K562 (cell line): ENCODE data around the gene OR2F1. TPM values are rescaled to one million over a fixed set of nuclear protein-coding genes. Genes with fewer than 3 reads are reported as not detected.

Experiments used
- ARID2 ChIP-seq: fragments of 450-650 bp; IDR thresholded peaks from 2 replicates; pipeline ENCODE4 v1.6.1; 2017; ENCODE audit warnings: antibody characterized with exemption, mild to moderate bottlenecking
- ATF1 ChIP-seq, 2 experiments: fragments of 450-650 bp in 1 of 2; IDR thresholded peaks; 2 replicates each; pipeline ENCODE4 v1.6.1; 2016; ENCODE audit warnings: missing compliant biosample characterization in 1 of 2, missing genetic modification characterization in 1 of 2
- BCL6 ChIP-seq: fragments of 250-450 bp; sonication (Bioruptor Pico); IDR thresholded peaks from 2 replicates; pipeline ENCODE4 v1.4.0; 2020
- CC2D1A ChIP-seq: fragments of 450-650 bp; IDR thresholded peaks from 2 replicates; pipeline ENCODE4 v1.6.1; 2017; ENCODE audit warnings: mild to moderate bottlenecking
- CHCHD3 ChIP-seq: fragments of 250-450 bp; sonication (Bioruptor Pico); IDR thresholded peaks from 2 replicates; pipeline ENCODE4 v2.1.2; 2022; ENCODE audit warnings: mild to moderate bottlenecking
- EP400 ChIP-seq: fragments of 450-650 bp; IDR thresholded peaks from 2 replicates; pipeline ENCODE4 v1.6.1; 2017; ENCODE audit warnings: antibody characterized with exemption, mild to moderate bottlenecking, moderate library complexity
- ETV6 ChIP-seq, 3 experiments: fragments of 150-350 bp in 1 of 3; sonication (generic) in 1 of 3; formaldehyde crosslinking in 1 of 3; IDR thresholded peaks; 2 replicates each; pipeline versions ENCODE4 v1.6.1 to v1.8.0; 2014 to 2022; ENCODE audit warnings: borderline replicate concordance in 2 of 3, low read depth in 2 of 3, antibody characterized with exemption in 1 of 3, low read length in 1 of 3, mild to moderate bottlenecking in 1 of 3, missing genetic modification reagents in 1 of 3
- GTF2F1 ChIP-seq: IDR thresholded peaks from 2 replicates; pipeline ENCODE4 v1.6.1; 2011; ENCODE audit warnings: low read depth, low read length, improper control_type of control experiment
- MCM3 ChIP-seq: fragments of 450-650 bp; IDR thresholded peaks from 2 replicates; pipeline ENCODE4 v1.6.1; 2016
- MTA2 ChIP-seq: fragments of 450-650 bp; IDR thresholded peaks from 2 replicates; pipeline ENCODE4 v1.6.1; 2016; ENCODE audit warnings: low read depth
- NFE2L1 ChIP-seq: fragments of 450-650 bp; IDR thresholded peaks from 2 replicates; pipeline ENCODE4 v1.6.1; 2016; ENCODE audit warnings: missing genetic modification characterization, low read depth, mild to moderate bottlenecking, missing compliant biosample characterization, moderate library complexity, borderline replicate concordance
- PHF21A ChIP-seq: fragments of 450-650 bp; IDR thresholded peaks from 2 replicates; pipeline ENCODE4 v1.6.1; 2017; ENCODE audit warnings: low read depth, borderline replicate concordance
- POLR2AphosphoS5 ChIP-seq: IDR thresholded peaks from 2 replicates; pipeline ENCODE4 v1.6.1; 2011; ENCODE audit warnings: mild to moderate bottlenecking, low read depth, low read length, moderate library complexity; ENCODE audit not compliant: control insufficient read depth, insufficient read depth
- RBM34 ChIP-seq: fragments of 200-400 bp; formaldehyde crosslinking; IDR thresholded peaks from 2 replicates; pipeline ENCODE4 v1.6.1; 2018; ENCODE audit warnings: low read length, borderline replicate concordance; ENCODE audit not compliant: insufficient read depth
- TAL1 ChIP-seq: fragments of 450-650 bp; IDR thresholded peaks from 2 replicates; pipeline ENCODE4 v1.6.1; 2016; ENCODE audit warnings: mild to moderate bottlenecking
- TRIM24 ChIP-seq, 2 experiments: fragments of 450-650 bp; IDR thresholded peaks; 2 replicates each; pipeline ENCODE4 v1.6.1; 2016
- ZNF175 ChIP-seq: fragments of 200-800 bp; sonication (Bioruptor generic); IDR thresholded peaks from 2 replicates; pipeline ENCODE4 v1.6.1; 2016; ENCODE audit warnings: low read depth, mild to moderate bottlenecking, missing genetic modification characterization, missing compliant biosample characterization
- polyA plus RNA-seq, 8 experiments: library from polyadenylated mRNA; depleted of rRNA in 4 of 8; stranded (reverse) in 5 of 8; unstranded in 3 of 8; fragments of >200 nt; fragmentation: Nextera tagmentation in 2 of 8; fragmentation: Illumina TruSeq in 1 of 8; extraction: Ambion mirVana in 2 of 8; extraction: Trizol in 1 of 8; gene quantifications; 2 replicates each; pipeline versions ENCODE4 v1.2.1 to v1.2.3, GENCODE V29; 2011 to 2014; ENCODE audit warnings: inconsistent platforms in 1 of 8, missing spikeins in 1 of 8
- total RNA-seq, 7 experiments: library from RNA; depleted of rRNA in 6 of 7; stranded (reverse); fragments of >200 nt in 6 of 7; fragmentation: Illumina TruSeq in 2 of 7; extraction: Trizol in 2 of 7; gene quantifications; 2 replicates each; pipeline versions ENCODE4 v1.2.1 to v1.2.3, GENCODE V29; 2011 to 2021; ENCODE audit warnings: low replicate concordance in 1 of 7
- TF ChIP-seq, protein P1 (sequence below): fragments of 200-400 bp; formaldehyde crosslinking; IDR thresholded peaks from 2 replicates; pipeline ENCODE4 v1.6.1; 2017; ENCODE audit warnings: mild to moderate bottlenecking, low read depth, low read length, moderate library complexity
- TF ChIP-seq, protein P2 (sequence below): fragments of 450-650 bp; IDR thresholded peaks from 2 replicates; pipeline ENCODE4 v1.6.1; 2018; ENCODE audit warnings: mild to moderate bottlenecking, low read depth; ENCODE audit not compliant: partially characterized antibody
- TF ChIP-seq, protein P3 (sequence below), 3 experiments: fragments of 200-800 bp in 1 of 3; fragments of 250-450 bp in 1 of 3; fragments of 450-650 bp in 1 of 3; sonication (Bioruptor Pico) in 1 of 3; sonication (Bioruptor generic) in 1 of 3; formaldehyde crosslinking in 1 of 3; IDR thresholded peaks; 2 replicates each; pipeline versions ENCODE4 v1.6.1 to v1.8.0; 2016 to 2022; ENCODE audit warnings: mild to moderate bottlenecking in 2 of 3, missing genetic modification characterization in 2 of 3, missing compliant biosample characterization in 1 of 3, moderate library complexity in 1 of 3
- TF ChIP-seq, protein P4 (sequence below): sonication (generic); formaldehyde crosslinking; IDR thresholded peaks from 2 replicates; pipeline ENCODE4 v1.8.0; 2023; ENCODE audit warnings: mild to moderate bottlenecking, missing genetic modification reagents

Gene OR2F1
- total and polyA plus RNA-seq, 9 of the 15 experiments (the other 6 are each of a cell fraction or from before 2014, with no cell fraction given) = not detected

DNA sequence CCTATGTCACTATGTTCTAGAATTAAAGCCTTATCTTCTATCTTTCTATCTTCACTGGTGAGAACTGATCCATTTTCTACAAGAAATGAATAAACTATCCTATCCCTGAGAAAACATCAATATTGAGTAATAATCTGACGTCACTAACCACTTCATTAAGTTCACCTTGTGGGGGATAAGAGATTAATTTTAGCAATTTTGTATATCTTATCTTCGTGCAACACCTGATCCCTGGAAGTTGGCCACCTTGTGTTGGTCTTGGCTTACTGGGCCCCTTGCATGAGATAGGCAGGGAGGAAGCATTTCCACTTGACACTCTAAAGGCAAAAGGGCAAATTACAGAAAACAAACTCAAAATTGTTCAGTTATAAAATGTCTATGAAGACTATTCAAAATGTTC is 25.4 kb downstream of the OR2F1 start (continued):
- TF ChIP-seq, protein P1, sequence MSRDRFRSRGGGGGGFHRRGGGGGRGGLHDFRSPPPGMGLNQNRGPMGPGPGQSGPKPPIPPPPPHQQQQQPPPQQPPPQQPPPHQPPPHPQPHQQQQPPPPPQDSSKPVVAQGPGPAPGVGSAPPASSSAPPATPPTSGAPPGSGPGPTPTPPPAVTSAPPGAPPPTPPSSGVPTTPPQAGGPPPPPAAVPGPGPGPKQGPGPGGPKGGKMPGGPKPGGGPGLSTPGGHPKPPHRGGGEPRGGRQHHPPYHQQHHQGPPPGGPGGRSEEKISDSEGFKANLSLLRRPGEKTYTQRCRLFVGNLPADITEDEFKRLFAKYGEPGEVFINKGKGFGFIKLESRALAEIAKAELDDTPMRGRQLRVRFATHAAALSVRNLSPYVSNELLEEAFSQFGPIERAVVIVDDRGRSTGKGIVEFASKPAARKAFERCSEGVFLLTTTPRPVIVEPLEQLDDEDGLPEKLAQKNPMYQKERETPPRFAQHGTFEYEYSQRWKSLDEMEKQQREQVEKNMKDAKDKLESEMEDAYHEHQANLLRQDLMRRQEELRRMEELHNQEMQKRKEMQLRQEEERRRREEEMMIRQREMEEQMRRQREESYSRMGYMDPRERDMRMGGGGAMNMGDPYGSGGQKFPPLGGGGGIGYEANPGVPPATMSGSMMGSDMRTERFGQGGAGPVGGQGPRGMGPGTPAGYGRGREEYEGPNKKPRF = no peak
- TF ChIP-seq, protein P2, sequence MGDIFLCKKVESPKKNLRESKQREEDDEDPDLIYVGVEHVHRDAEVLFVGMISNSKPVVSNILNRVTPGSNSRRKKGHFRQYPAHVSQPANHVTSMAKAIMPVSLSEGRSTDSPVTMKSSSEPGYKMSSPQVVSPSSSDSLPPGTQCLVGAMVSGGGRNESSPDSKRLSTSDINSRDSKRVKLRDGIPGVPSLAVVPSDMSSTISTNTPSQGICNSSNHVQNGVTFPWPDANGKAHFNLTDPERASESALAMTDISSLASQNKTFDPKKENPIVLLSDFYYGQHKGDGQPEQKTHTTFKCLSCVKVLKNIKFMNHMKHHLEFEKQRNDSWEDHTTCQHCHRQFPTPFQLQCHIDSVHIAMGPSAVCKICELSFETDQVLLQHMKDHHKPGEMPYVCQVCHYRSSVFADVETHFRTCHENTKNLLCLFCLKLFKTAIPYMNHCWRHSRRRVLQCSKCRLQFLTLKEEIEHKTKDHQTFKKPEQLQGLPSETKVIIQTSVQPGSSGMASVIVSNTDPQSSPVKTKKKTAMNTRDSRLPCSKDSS = no peak
- TF ChIP-seq, protein P3, sequence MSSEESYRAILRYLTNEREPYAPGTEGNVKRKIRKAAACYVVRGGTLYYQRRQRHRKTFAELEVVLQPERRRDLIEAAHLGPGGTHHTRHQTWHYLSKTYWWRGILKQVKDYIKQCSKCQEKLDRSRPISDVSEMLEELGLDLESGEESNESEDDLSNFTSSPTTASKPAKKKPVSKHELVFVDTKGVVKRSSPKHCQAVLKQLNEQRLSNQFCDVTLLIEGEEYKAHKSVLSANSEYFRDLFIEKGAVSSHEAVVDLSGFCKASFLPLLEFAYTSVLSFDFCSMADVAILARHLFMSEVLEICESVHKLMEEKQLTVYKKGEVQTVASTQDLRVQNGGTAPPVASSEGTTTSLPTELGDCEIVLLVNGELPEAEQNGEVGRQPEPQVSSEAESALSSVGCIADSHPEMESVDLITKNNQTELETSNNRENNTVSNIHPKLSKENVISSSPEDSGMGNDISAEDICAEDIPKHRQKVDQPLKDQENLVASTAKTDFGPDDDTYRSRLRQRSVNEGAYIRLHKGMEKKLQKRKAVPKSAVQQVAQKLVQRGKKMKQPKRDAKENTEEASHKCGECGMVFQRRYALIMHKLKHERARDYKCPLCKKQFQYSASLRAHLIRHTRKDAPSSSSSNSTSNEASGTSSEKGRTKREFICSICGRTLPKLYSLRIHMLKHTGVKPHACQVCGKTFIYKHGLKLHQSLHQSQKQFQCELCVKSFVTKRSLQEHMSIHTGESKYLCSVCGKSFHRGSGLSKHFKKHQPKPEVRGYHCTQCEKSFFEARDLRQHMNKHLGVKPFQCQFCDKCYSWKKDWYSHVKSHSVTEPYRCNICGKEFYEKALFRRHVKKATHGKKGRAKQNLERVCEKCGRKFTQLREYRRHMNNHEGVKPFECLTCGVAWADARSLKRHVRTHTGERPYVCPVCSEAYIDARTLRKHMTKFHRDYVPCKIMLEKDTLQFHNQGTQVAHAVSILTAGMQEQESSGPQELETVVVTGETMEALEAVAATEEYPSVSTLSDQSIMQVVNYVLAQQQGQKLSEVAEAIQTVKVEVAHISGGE (CRISPR knock-in tag; IDR thresholded peaks at IDR 0.05) = no peak
- TF ChIP-seq ATF1 (CRISPR knock-in tag; IDR thresholded peaks at IDR 0.05) (no peak), ATF1 (tag; IDR thresholded peaks at IDR 0.05) (peak; percentile 55; the same call in 1 of the 2 replicates), CHCHD3 (CRISPR knock-in tag) (no peak), POLR2AphosphoS5 (peak; percentile 44; the same call in 1 of the 2 replicates), CC2D1A (no peak), BCL6 (CRISPR knock-in tag) (no peak), PHF21A (no peak), TRIM24 (IDR thresholded peaks at IDR 0.05) (peak; percentile 36 to 38; a peak in 2 of 4 replicates), ARID2 (no peak), ZNF175 (CRISPR knock-in tag) (no peak), MTA2 (peak; percentile 30; the same call in 1 of the 2 replicates), ETV6 (IDR thresholded peaks at IDR 0.05; ENCODE audit: borderline replicate concordance in 1 of 2, low read depth in 2 of 2, low read length in 1 of 2) (no peak), ETV6 (CRISPR knock-in tag; IDR thresholded peaks at IDR 0.05; ENCODE audit: borderline replicate concordance) (no peak), GTF2F1 (no peak), NFE2L1 (tag) (no peak), RBM34 (no peak), TAL1 (peak; percentile 76), EP400 (no peak), MCM3 (no peak)
- TF ChIP-seq, protein P4, sequence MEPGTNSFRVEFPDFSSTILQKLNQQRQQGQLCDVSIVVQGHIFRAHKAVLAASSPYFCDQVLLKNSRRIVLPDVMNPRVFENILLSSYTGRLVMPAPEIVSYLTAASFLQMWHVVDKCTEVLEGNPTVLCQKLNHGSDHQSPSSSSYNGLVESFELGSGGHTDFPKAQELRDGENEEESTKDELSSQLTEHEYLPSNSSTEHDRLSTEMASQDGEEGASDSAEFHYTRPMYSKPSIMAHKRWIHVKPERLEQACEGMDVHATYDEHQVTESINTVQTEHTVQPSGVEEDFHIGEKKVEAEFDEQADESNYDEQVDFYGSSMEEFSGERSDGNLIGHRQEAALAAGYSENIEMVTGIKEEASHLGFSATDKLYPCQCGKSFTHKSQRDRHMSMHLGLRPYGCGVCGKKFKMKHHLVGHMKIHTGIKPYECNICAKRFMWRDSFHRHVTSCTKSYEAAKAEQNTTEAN (CRISPR knock-in tag) = no peak
